GM23338 (cell line): ENCODE data around the gene KLK5. TPM values are rescaled to one million over a fixed set of nuclear protein-coding genes. Genes with fewer than 3 reads are reported as not detected.

Source experiments
- ATAC-seq: fragments of 200-7000 bp; cut with Tn5 transposase; 3 replicates; pipeline ENCODE4 v1.9.1; 2020
- DNase-seq: peaks from one replicate; pipeline ENCODE4 v3.0.0-alpha.2; 2015; ENCODE audit warnings: low spot score
- H2AFZ ChIP-seq: fragments of 200-600 bp; sonication (generic); 2 replicates; pipeline ENCODE4 v1.8.0; 2016; ENCODE audit warnings: antibody characterized with exemption, mild to moderate bottlenecking, moderate library complexity
- H3F3A ChIP-seq: fragments of 200-600 bp; sonication (generic); replicated peaks from 2 replicates; pipeline ENCODE4 v1.8.0; 2017; ENCODE audit warnings: antibody characterized with exemption, mixed run types, low read depth
- H3K27ac ChIP-seq: fragments of 200-600 bp; sonication (generic); 2 replicates; pipeline ENCODE4 v1.6.1; 2016; ENCODE audit warnings: low read depth
- H3K27me3 ChIP-seq: fragments of 200-600 bp; sonication (generic); 2 replicates; pipeline ENCODE4 v1.8.0; 2016; ENCODE audit warnings: mild to moderate bottlenecking, mixed run types, moderate library complexity; ENCODE audit not compliant: insufficient read depth
- H3K36me3 ChIP-seq: fragments of 200-600 bp; sonication (generic); 2 replicates; pipeline ENCODE4 v1.8.0; 2016; ENCODE audit warnings: mild to moderate bottlenecking; ENCODE audit not compliant: insufficient read depth
- H3K4me1 ChIP-seq: fragments of 200-600 bp; sonication (generic); 2 replicates; pipeline ENCODE4 v1.8.0; 2016; ENCODE audit warnings: mild to moderate bottlenecking, moderate library complexity; ENCODE audit not compliant: insufficient read depth
- H3K4me2 ChIP-seq: fragments of 200-600 bp; sonication (generic); 2 replicates; pipeline ENCODE4 v1.7.1; 2017; ENCODE audit warnings: mixed run types
- H3K4me3 ChIP-seq: fragments of 200-600 bp; sonication (generic); 2 replicates; pipeline ENCODE4 v1.6.1; 2016; ENCODE audit warnings: mixed run types
- H3K79me2 ChIP-seq: fragments of 200-600 bp; sonication (generic); replicated peaks from 2 replicates; pipeline ENCODE4 v1.8.0; 2017; ENCODE audit warnings: mild to moderate bottlenecking; ENCODE audit not compliant: insufficient read depth
- H3K9me2 ChIP-seq: fragments of 200-600 bp; sonication (generic); 2 replicates; pipeline ENCODE4 v1.8.0; 2017; ENCODE audit not compliant: insufficient read depth
- H4K20me1 ChIP-seq: fragments of 200-600 bp; sonication (generic); replicated peaks from 2 replicates; pipeline ENCODE4 v1.8.0; 2017; ENCODE audit warnings: mild to moderate bottlenecking; ENCODE audit not compliant: insufficient read depth
- H3K27ac Mint-ChIP-seq: 2 replicates; pipeline ENCODE4 v1.8.0; 2020; ENCODE audit warnings: inconsistent platforms, mild to moderate bottlenecking, moderate library complexity, mixed read lengths
- H3K27me3 Mint-ChIP-seq: 3 replicates; pipeline ENCODE4 v1.8.0; 2022; ENCODE audit warnings: low read depth, mild to moderate bottlenecking, moderate library complexity, mixed read lengths, inconsistent platforms; ENCODE audit not compliant: insufficient read depth, poor library complexity
- H3K36me3 Mint-ChIP-seq: 3 replicates; pipeline ENCODE4 v1.8.0; 2021; ENCODE audit warnings: low read depth, mild to moderate bottlenecking, inconsistent platforms, moderate library complexity, mixed read lengths
- H3K4me1 Mint-ChIP-seq: 3 replicates; pipeline ENCODE4 v1.8.0; 2020; ENCODE audit warnings: mild to moderate bottlenecking, inconsistent platforms, mixed read lengths
- H3K4me3 Mint-ChIP-seq: 3 replicates; pipeline ENCODE4 v1.8.0; 2021; ENCODE audit warnings: moderate library complexity, mild to moderate bottlenecking, inconsistent platforms, mixed read lengths
- H3K9me3 Mint-ChIP-seq: 3 replicates; pipeline ENCODE4 v1.8.0; 2020; ENCODE audit warnings: moderate library complexity, mild to moderate bottlenecking, inconsistent platforms, mixed read lengths
- EZH2 ChIP-seq: fragments of 200-600 bp; sonication (generic); IDR thresholded peaks from one replicate; pipeline ENCODE4 v1.8.0; 2017; ENCODE audit warnings: antibody characterized with exemption, mild to moderate bottlenecking, low read depth; ENCODE audit not compliant: unreplicated experiment
- JUNB ChIP-seq: IDR thresholded peaks from one replicate; pipeline ENCODE4 v1.6.1; 2016; ENCODE audit warnings: antibody characterized with exemption; ENCODE audit not compliant: unreplicated experiment
- NANOG ChIP-seq: IDR thresholded peaks from 2 replicates; pipeline ENCODE4 v1.6.1; 2016; ENCODE audit warnings: antibody characterized with exemption, borderline replicate concordance
- POLR2AphosphoS5 ChIP-seq: IDR thresholded peaks from 2 replicates; pipeline ENCODE4 v1.6.1; 2016; ENCODE audit warnings: antibody characterized with exemption, low read depth
- STAT1 ChIP-seq: IDR thresholded peaks from one replicate; pipeline ENCODE4 v1.6.1; 2016; ENCODE audit warnings: antibody characterized with exemption; ENCODE audit not compliant: unreplicated experiment
- ZNF114 ChIP-seq: fragments of 250-450 bp; sonication (Bioruptor Pico); IDR thresholded peaks from 2 replicates; pipeline ENCODE4 v1.5.0; 2020; ENCODE audit warnings: mild to moderate bottlenecking, moderate library complexity
- ZNF331 ChIP-seq: fragments of 250-450 bp; sonication (Bioruptor Pico); IDR thresholded peaks from 2 replicates; pipeline ENCODE4 v1.5.0; 2020; ENCODE audit warnings: low read depth, mild to moderate bottlenecking, moderate library complexity
- polyA plus RNA-seq: library from polyadenylated mRNA; unstranded; fragments of >200 nt; fragmentation: Nextera tagmentation; extraction: Ambion mirVana; gene quantifications from 2 replicates; pipeline ENCODE4 v1.2.1, GENCODE V29; 2016
- total RNA-seq: library from RNA; depleted of rRNA; stranded (reverse); fragments of >200 nt; shearing (Covaris generic); gene quantifications from 2 replicates; pipeline ENCODE4 v1.2.3, GENCODE V29; 2014
- TF ChIP-seq, protein P1 (sequence below): IDR thresholded peaks from one replicate; pipeline ENCODE4 v1.6.1; 2018; ENCODE audit warnings: antibody characterized with exemption; ENCODE audit not compliant: unreplicated experiment
- TF ChIP-seq, protein P2 (sequence below): fragments of 250-450 bp; sonication (Bioruptor Pico); IDR thresholded peaks from 2 replicates; pipeline ENCODE4 v1.5.0; 2020; ENCODE audit warnings: mild to moderate bottlenecking, moderate library complexity
- TF ChIP-seq, protein P3 (sequence below), 2 experiments: fragments of 200-600 bp in 1 of 2; sonication (generic) in 1 of 2; conservative IDR thresholded peaks; 2 replicates each; pipeline versions ENCODE4 v1.5.1 to v1.6.1; 2016 to 2017; ENCODE audit warnings: antibody characterized with exemption in 2 of 2, low read depth in 2 of 2, mild to moderate bottlenecking in 2 of 2, moderate library complexity in 1 of 2

KLK5 gene
- total and polyA plus RNA-seq, 2 experiments from 2014 or later: 0.66 TPM; not detected in 1

DNA sequence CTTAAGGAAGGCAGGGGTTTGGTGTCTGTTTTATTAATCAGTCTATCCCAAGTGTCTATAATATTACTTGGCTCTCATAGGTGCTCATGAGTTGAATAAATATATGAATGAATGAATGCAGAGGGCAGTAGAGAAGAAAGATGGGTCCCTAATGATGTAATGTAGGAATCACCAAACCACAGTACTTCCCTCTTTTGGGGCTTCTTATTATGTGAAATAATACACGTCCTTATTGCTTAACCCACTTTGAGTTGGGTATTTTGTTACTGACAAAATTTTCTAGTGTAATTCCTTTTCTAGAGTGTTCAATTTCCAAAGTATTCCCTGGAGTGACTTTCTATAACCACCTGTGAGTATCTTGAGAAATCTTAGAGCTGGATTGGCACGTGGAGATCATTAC lies 13.2 kb downstream of the KLK5 start (continued):
- TF ChIP-seq, protein P1, sequence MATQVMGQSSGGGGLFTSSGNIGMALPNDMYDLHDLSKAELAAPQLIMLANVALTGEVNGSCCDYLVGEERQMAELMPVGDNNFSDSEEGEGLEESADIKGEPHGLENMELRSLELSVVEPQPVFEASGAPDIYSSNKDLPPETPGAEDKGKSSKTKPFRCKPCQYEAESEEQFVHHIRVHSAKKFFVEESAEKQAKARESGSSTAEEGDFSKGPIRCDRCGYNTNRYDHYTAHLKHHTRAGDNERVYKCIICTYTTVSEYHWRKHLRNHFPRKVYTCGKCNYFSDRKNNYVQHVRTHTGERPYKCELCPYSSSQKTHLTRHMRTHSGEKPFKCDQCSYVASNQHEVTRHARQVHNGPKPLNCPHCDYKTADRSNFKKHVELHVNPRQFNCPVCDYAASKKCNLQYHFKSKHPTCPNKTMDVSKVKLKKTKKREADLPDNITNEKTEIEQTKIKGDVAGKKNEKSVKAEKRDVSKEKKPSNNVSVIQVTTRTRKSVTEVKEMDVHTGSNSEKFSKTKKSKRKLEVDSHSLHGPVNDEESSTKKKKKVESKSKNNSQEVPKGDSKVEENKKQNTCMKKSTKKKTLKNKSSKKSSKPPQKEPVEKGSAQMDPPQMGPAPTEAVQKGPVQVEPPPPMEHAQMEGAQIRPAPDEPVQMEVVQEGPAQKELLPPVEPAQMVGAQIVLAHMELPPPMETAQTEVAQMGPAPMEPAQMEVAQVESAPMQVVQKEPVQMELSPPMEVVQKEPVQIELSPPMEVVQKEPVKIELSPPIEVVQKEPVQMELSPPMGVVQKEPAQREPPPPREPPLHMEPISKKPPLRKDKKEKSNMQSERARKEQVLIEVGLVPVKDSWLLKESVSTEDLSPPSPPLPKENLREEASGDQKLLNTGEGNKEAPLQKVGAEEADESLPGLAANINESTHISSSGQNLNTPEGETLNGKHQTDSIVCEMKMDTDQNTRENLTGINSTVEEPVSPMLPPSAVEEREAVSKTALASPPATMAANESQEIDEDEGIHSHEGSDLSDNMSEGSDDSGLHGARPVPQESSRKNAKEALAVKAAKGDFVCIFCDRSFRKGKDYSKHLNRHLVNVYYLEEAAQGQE: no peak

DNA sequence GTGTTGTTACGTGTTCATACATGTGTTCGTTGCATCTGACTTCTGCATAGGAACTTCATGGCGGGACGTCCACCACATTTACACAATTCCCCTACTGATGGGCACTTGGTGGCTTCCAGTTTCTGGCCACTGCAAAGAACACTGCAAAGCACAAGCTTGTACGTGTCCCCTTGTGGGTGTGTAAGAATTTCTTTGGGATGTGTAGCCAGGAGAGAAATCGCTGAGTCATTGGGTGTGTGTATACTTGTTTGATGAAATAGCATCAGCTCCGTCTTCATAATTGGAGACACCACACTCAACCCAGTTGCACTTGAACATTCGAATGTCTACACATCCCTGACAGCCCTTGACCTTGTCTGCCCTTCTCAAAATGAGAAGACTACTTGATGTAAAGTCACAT lies 19.2 kb downstream of the KLK5 start:
- H3K27me3 Mint-ChIP-seq: peaks cover 16% of the 10 kb centered on the region
- Histone ChIP-seq H3K9me2 (no peaks in the 10 kb centered on the region; the same call in 1 of the 2 replicates), H3K36me3 (no peaks in the 10 kb centered on the region), H3K4me1 (no peaks in the 10 kb centered on the region), H4K20me1 (no peaks in the 10 kb centered on the region), H3K79me2 (no peaks in the 10 kb centered on the region), H3K4me2 (no peak overlapping the region), H2AFZ (no peak overlapping the region), H3F3A (no peaks in the 10 kb centered on the region), H3K27ac (no peak overlapping the region), H3K4me3 (no peak overlapping the region), H3K27me3 (no peaks in the 10 kb centered on the region)
- no peak overlapping the region for H3K4me3 Mint-ChIP-seq
- H3K4me1 Mint-ChIP-seq: peaks cover 6% of the 10 kb centered on the region; the same call in 2 of the 3 replicates
- DNase-seq: no peak
- ATAC-seq: no peak
- TF ChIP-seq, protein P2, sequence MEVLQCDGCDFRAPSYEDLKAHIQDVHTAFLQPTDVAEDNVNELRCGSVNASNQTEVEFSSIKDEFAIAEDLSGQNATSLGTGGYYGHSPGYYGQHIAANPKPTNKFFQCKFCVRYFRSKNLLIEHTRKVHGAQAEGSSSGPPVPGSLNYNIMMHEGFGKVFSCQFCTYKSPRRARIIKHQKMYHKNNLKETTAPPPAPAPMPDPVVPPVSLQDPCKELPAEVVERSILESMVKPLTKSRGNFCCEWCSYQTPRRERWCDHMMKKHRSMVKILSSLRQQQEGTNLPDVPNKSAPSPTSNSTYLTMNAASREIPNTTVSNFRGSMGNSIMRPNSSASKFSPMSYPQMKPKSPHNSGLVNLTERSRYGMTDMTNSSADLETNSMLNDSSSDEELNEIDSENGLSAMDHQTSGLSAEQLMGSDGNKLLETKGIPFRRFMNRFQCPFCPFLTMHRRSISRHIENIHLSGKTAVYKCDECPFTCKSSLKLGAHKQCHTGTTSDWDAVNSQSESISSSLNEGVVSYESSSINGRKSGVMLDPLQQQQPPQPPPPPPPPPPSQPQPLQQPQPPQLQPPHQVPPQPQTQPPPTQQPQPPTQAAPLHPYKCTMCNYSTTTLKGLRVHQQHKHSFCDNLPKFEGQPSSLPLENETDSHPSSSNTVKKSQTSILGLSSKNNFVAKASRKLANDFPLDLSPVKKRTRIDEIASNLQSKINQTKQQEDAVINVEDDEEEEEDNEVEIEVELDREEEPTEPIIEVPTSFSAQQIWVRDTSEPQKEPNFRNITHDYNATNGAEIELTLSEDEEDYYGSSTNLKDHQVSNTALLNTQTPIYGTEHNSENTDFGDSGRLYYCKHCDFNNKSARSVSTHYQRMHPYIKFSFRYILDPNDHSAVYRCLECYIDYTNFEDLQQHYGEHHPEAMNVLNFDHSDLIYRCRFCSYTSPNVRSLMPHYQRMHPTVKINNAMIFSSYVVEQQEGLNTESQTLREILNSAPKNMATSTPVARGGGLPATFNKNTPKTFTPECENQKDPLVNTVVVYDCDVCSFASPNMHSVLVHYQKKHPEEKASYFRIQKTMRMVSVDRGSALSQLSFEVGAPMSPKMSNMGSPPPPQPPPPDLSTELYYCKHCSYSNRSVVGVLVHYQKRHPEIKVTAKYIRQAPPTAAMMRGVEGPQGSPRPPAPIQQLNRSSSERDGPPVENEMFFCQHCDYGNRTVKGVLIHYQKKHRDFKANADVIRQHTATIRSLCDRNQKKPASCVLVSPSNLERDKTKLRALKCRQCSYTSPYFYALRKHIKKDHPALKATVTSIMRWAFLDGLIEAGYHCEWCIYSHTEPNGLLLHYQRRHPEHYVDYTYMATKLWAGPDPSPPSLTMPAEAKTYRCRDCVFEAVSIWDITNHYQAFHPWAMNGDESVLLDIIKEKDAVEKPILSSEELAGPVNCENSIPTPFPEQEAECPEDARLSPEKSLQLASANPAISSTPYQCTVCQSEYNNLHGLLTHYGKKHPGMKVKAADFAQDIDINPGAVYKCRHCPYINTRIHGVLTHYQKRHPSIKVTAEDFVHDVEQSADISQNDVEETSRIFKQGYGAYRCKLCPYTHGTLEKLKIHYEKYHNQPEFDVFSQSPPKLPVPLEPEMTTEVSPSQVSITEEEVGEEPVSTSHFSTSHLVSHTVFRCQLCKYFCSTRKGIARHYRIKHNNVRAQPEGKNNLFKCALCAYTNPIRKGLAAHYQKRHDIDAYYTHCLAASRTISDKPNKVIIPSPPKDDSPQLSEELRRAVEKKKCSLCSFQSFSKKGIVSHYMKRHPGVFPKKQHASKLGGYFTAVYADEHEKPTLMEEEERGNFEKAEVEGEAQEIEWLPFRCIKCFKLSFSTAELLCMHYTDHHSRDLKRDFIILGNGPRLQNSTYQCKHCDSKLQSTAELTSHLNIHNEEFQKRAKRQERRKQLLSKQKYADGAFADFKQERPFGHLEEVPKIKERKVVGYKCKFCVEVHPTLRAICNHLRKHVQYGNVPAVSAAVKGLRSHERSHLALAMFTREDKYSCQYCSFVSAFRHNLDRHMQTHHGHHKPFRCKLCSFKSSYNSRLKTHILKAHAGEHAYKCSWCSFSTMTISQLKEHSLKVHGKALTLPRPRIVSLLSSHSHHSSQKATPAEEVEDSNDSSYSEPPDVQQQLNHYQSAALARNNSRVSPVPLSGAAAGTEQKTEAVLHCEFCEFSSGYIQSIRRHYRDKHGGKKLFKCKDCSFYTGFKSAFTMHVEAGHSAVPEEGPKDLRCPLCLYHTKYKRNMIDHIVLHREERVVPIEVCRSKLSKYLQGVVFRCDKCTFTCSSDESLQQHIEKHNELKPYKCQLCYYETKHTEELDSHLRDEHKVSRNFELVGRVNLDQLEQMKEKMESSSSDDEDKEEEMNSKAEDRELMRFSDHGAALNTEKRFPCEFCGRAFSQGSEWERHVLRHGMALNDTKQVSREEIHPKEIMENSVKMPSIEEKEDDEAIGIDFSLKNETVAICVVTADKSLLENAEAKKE (CRISPR knock-in tag): no peak
- TF ChIP-seq ZNF331 (CRISPR knock-in tag) (no peak), ZNF114 (no peak), JUNB (no peak), STAT1 (no peak), POLR2AphosphoS5 (no peak), EZH2 (no peak), NANOG (no peak)
- TF ChIP-seq, protein P3, sequence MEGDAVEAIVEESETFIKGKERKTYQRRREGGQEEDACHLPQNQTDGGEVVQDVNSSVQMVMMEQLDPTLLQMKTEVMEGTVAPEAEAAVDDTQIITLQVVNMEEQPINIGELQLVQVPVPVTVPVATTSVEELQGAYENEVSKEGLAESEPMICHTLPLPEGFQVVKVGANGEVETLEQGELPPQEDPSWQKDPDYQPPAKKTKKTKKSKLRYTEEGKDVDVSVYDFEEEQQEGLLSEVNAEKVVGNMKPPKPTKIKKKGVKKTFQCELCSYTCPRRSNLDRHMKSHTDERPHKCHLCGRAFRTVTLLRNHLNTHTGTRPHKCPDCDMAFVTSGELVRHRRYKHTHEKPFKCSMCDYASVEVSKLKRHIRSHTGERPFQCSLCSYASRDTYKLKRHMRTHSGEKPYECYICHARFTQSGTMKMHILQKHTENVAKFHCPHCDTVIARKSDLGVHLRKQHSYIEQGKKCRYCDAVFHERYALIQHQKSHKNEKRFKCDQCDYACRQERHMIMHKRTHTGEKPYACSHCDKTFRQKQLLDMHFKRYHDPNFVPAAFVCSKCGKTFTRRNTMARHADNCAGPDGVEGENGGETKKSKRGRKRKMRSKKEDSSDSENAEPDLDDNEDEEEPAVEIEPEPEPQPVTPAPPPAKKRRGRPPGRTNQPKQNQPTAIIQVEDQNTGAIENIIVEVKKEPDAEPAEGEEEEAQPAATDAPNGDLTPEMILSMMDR (conservative IDR thresholded peaks at IDR 0.05; ENCODE audit: low read depth in 2 of 2): no peak
- no peak overlapping the region for H3K27ac Mint-ChIP-seq
- no peaks in the 10 kb centered on the region for H3K36me3 Mint-ChIP-seq
- no peaks in the 10 kb centered on the region; the same call in 1 of the 3 replicates for H3K9me3 Mint-ChIP-seq
